Suprapubic skin (tissue), 4 donors: ENCODE data around the gene ZSCAN18. TPM values are rescaled to one million over a fixed set of nuclear protein-coding genes. Genes with fewer than 3 reads are reported as not detected.

Experiments
- DNase-seq, 2 donors: peaks; one replicate each; pipeline ENCODE4 v3.0.0-alpha.2; 2019; ENCODE audit warnings: low spot score in 2 of 2
- H3K27ac ChIP-seq: fragments of 200-600 bp; sonication (generic); one replicate; pipeline ENCODE4 v1.5.1; 2019
- H3K27me3 ChIP-seq: fragments of 200-600 bp; sonication (generic); one replicate; pipeline ENCODE4 v1.5.1; 2019
- H3K36me3 ChIP-seq: fragments of 200-600 bp; sonication (generic); one replicate; pipeline ENCODE4 v1.5.1; 2019
- H3K4me1 ChIP-seq: fragments of 200-600 bp; sonication (generic); one replicate; pipeline ENCODE4 v1.5.1; 2019
- H3K4me3 ChIP-seq: fragments of 200-600 bp; sonication (generic); one replicate; pipeline ENCODE4 v1.5.1; 2019; ENCODE audit warnings: mild to moderate bottlenecking
- H3K9me3 ChIP-seq: fragments of 200-600 bp; sonication (generic); one replicate; pipeline ENCODE4 v1.5.1; 2019
- CTCF ChIP-seq, 2 donors: fragments of 200-600 bp in 1 of 2; fragments of 450-650 bp in 1 of 2; sonication (generic) in 1 of 2; IDR thresholded peaks; one replicate each; pipeline ENCODE4 v1.5.1; 2016 to 2019; ENCODE audit warnings: antibody characterized with exemption in 2 of 2, mild to moderate bottlenecking in 1 of 2, moderate library complexity in 1 of 2
- EP300 ChIP-seq: sonication (generic); formaldehyde crosslinking; IDR thresholded peaks from one replicate; pipeline ENCODE4 v1.6.1; 2017; ENCODE audit warnings: antibody characterized with exemption
- POLR2A ChIP-seq, 2 donors: fragments of 450-650 bp; IDR thresholded peaks; one replicate each; pipeline ENCODE4 v1.6.1; 2017; ENCODE audit warnings: antibody characterized with exemption in 2 of 2, mild to moderate bottlenecking in 2 of 2, moderate library complexity in 2 of 2
- POLR2AphosphoS5 ChIP-seq, 3 donors: sonication (generic); formaldehyde crosslinking; IDR thresholded peaks; one replicate each; pipeline ENCODE4 v1.6.1; 2017; ENCODE audit warnings: antibody characterized with exemption in 3 of 3
- WGBS: methylation state at CpG from one replicate; pipeline ENCODE4 v1.1.5; 2018; 5-methylcytosine and 5-hydroxymethylcytosine counted together
- total RNA-seq, 4 donors: library from RNA; depleted of rRNA; stranded (reverse); fragments of >200 nt; gene quantifications; one replicate each; pipeline ENCODE4 v1.1.0, GENCODE V29; 2016

The ZSCAN18 gene
- total RNA-seq, 4 donors from 2014 or later, result 33.0 to 52.8 (median 48.9) TPM

GRCh38 chr19:58107778-58108545 is 9.9 kb upstream of the ZSCAN18 start:
- no peak overlapping the region for H3K27ac ChIP-seq
- no peaks in the 10 kb centered on the region for H3K36me3 ChIP-seq
- H3K27me3 ChIP-seq, result no peaks in the 10 kb centered on the region
- H3K9me3 ChIP-seq, result peaks cover 52% of the 10 kb centered on the region
- H3K4me3 ChIP-seq, result no peak overlapping the region
- DNase-seq, result no peak
- 95% methylated on average over 7 of the region's 7 CpGs for WGBS
- TF ChIP-seq EP300 (no peak), POLR2A (IDR thresholded peaks at IDR 0.05) (no peak), POLR2AphosphoS5 (IDR thresholded peaks at IDR 0.05) (no peak)
- no peaks in the 10 kb centered on the region for H3K4me1 ChIP-seq

GRCh38 chr19:58098682-58098998 is 609 bp upstream of the ZSCAN18 start:
- no peaks in the 10 kb centered on the region for H3K27me3 ChIP-seq
- DNase-seq, result no peak
- peaks cover 4% of the 10 kb centered on the region for H3K9me3 ChIP-seq
- peak overlapping the region; percentile 94 for H3K27ac ChIP-seq
- 14% methylated on average over 2 of the region's 2 CpGs for WGBS
- H3K4me1 ChIP-seq, result peaks cover 15% of the 10 kb centered on the region
- TF ChIP-seq EP300, result no peak
- TF ChIP-seq POLR2A (IDR thresholded peaks at IDR 0.05), result no peak
- TF ChIP-seq CTCF (IDR thresholded peaks at IDR 0.05), result no peak
- TF ChIP-seq POLR2AphosphoS5 (IDR thresholded peaks at IDR 0.05), result no peak
- no peaks in the 10 kb centered on the region for H3K36me3 ChIP-seq
- peak overlapping the region; percentile 83 for H3K4me3 ChIP-seq

GRCh38 chr19:58097349-58097748 is 682 bp downstream of the ZSCAN18 start:
- Histone ChIP-seq H3K4me1 (peaks cover 15% of the 10 kb centered on the region), H3K9me3 (peaks cover 11% of the 10 kb centered on the region), H3K4me3 (peak overlapping the region; percentile 83), H3K36me3 (no peaks in the 10 kb centered on the region), H3K27ac (no peak overlapping the region), H3K27me3 (no peaks in the 10 kb centered on the region)
- WGBS, result 37% methylated on average over 8 of the region's 8 CpGs
- TF ChIP-seq CTCF (IDR thresholded peaks at IDR 0.05) (no peak), EP300 (no peak), POLR2A (IDR thresholded peaks at IDR 0.05) (no peak), POLR2AphosphoS5 (IDR thresholded peaks at IDR 0.05) (no peak)
- DNase-seq, result no peak

- H3K4me3 ChIP-seq, result peak overlapping the region; percentile 83
These were observed 1.1 kb downstream of the ZSCAN18 start for GRCh38 chr19:58096884-58097283.

GRCh38 chr19:58095328-58095727 is 2.7 kb downstream of the ZSCAN18 start:
- 96% methylated on average over 4 of the region's 10 CpGs for WGBS
- H3K27me3 ChIP-seq, result no peaks in the 10 kb centered on the region

More at GRCh38 chr19:58096884-58097283, 1.1 kb downstream of the ZSCAN18 start:
- WGBS, result 81% methylated on average over 13 of the region's 13 CpGs
- Histone ChIP-seq H3K9me3 (peaks cover 11% of the 10 kb centered on the region), H3K27me3 (no peaks in the 10 kb centered on the region), H3K27ac (no peak overlapping the region), H3K36me3 (no peaks in the 10 kb centered on the region), H3K4me1 (peaks cover 15% of the 10 kb centered on the region)
- no peak for DNase-seq
- no peak for TF ChIP-seq POLR2A (IDR thresholded peaks at IDR 0.05)
- TF ChIP-seq POLR2AphosphoS5 (IDR thresholded peaks at IDR 0.05), result no peak
- no peak for TF ChIP-seq CTCF (IDR thresholded peaks at IDR 0.05)

More at GRCh38 chr19:58095328-58095727, 2.7 kb downstream of the ZSCAN18 start:
- Histone ChIP-seq H3K4me1 (peaks cover 15% of the 10 kb centered on the region), H3K36me3 (no peaks in the 10 kb centered on the region), H3K4me3 (no peak overlapping the region), H3K27ac (no peak overlapping the region), H3K9me3 (peaks cover 13% of the 10 kb centered on the region)
- no peak for TF ChIP-seq POLR2AphosphoS5 (IDR thresholded peaks at IDR 0.05)
- no peak for TF ChIP-seq POLR2A (IDR thresholded peaks at IDR 0.05)
- TF ChIP-seq CTCF (IDR thresholded peaks at IDR 0.05), result no peak
- no peak for TF ChIP-seq EP300
- DNase-seq, result no peak
